Stimulated activated effector memory CD8-positive, alpha-beta T cell treated with anti-CD3 and anti-CD28 coated beads, Interleukin-12 subunit alpha, Interleukin-12 subunit beta, amount 100 ng/mL, for 72 hours (primary cell): Measurements from ENCODE around the gene GRIN2A.

Source experiments
- ATAC-seq: fragments of 150-1000 bp; cut with Tn5 transposase; 2 replicates; pipeline ENCODE4 v1.10.0; 2021
- DNase-seq, 2 donors: peaks; one replicate each; pipeline ENCODE4 v3.0.0; 2021 to 2022; ENCODE audit warnings: low spot score in 2 of 2
- H3K27ac Mint-ChIP-seq: one replicate; pipeline ENCODE4 v1.8.0; 2022; ENCODE audit warnings: mild to moderate bottlenecking, mixed read lengths
- H3K36me3 Mint-ChIP-seq: one replicate; pipeline ENCODE4 v1.8.0; 2022; ENCODE audit warnings: mild to moderate bottlenecking, mixed read lengths
- H3K4me1 Mint-ChIP-seq: one replicate; pipeline ENCODE4 v1.8.0; 2022; ENCODE audit warnings: mixed read lengths
- H3K4me3 Mint-ChIP-seq: one replicate; pipeline ENCODE4 v1.8.0; 2022; ENCODE audit warnings: mild to moderate bottlenecking, mixed read lengths
- H3K9me3 Mint-ChIP-seq: one replicate; pipeline ENCODE4 v1.8.0; 2022; ENCODE audit warnings: mixed read lengths

GRIN2A gene

DNA sequence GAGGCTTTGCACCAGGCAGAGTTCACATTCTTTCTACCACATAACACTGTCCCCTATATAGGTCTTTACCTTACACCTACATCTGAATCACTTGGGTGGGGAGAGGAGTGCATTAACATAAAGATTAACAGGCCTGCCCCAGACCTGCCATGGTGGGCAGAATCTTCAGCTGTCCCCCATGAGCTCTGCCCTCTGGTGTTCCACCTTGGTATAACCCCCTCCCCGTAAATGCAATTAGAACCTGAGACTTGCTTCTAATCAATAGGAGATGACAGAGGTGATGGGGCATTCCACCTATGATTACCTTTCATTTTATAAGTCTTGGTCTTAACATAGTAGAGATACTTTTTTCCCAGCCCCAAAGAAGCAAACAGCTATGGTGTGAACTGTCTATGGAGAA is 20.4 kb upstream of the GRIN2A start:
- ATAC-seq (no peak), DNase-seq (no peak)
- Mint-ChIP-seq H3K4me3 (no peak overlapping the region), H3K9me3 (no peaks in the 10 kb centered on the region), H3K36me3 (no peaks in the 10 kb centered on the region), H3K27ac (no peak overlapping the region), H3K4me1 (no peaks in the 10 kb centered on the region)

DNA sequence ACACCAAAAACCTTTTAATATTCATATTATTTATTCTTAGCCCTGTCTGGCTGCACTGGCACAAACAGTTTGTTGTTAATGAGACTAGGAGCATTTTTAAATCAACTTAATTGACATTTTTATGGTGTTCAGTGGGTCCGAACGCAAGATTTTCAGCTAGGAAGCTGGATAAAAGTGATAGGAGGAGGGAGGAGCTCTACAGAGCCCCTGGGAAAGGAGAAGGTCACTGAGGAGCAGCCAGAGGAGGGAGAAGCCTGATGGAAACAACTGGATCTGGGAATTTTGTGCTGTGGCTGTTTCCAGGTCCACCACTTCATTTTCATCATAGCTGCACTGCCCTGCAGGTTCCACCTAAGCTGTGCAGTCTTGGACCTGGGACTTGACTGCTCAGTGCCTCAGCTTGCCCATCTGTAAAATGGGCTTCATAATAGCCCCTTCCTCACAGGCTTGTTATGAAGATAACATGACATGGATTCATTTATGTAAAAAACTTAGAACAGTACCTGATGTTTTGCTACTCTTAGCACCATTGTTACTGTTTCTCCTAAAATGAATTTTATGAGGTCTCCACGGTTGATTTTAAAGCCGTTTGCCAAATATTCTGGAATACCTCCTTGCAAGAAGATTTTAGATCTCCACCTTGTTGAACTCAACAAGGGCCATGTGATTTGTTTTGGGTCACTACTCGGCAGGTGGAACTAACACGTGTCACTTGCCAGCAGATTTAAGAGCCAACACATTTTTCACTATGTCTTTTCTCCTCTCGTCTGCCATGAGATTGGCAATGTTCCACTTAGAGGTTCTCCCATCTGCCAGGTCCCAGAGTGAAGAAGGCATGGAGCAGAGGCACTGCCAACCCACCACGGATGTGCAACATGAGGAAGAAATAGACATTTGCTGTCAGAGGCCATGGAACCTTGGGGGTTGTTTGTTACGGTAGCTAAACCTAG is 18.7 kb upstream of the GRIN2A start:
- DNase-seq (no peak), ATAC-seq (no peak)
- Mint-ChIP-seq H3K4me1 (no peaks in the 10 kb centered on the region), H3K27ac (no peak overlapping the region), H3K36me3 (no peaks in the 10 kb centered on the region), H3K4me3 (no peak overlapping the region), H3K9me3 (no peaks in the 10 kb centered on the region)

DNA sequence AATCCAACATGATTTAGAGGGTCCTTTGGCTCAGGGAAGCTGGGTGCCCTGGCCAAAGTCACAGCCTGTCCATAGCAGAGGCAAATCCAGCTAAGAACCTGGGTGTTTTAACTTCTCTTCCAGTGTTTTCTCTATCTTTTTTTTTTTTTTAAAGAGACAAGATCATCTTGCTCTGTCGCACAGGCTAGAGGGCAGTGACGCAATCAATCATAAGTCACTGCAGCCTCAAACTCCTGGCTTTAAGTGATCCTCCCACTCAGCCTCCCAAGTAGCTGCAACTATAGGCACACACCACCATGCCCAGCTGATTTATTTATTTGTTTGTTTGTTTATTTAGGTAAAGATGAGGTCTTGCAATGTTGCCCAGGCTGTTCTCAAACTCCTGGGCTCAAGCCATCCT is 14.8 kb upstream of the GRIN2A start:
- ATAC-seq = no peak
- no peak overlapping the region for H3K4me3 Mint-ChIP-seq
- no peaks in the 10 kb centered on the region for H3K4me1 Mint-ChIP-seq
- H3K27ac Mint-ChIP-seq = no peak overlapping the region
- H3K9me3 Mint-ChIP-seq = no peaks in the 10 kb centered on the region
- no peaks in the 10 kb centered on the region for H3K36me3 Mint-ChIP-seq
- no peak for DNase-seq

DNA sequence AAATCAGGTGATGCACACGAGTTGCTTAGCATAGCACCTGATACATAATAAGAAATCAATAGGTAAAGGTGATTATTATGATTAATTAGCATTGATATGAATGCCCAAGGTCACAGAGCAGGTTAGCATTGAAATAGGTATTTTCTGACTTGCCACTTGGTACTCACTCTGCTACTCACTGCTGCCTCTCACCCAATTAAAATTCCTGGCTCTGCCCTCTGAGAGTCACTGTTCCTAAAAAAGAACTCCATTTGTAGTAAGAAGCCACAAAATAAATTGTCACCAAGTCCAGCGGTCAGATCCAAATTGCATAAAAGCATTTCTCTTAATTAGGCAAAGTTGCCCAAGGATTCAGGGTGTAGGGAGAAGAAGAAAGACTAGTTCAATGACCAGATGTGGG is 8.9 kb upstream of the GRIN2A start:
- no peaks in the 10 kb centered on the region for H3K4me1 Mint-ChIP-seq
- H3K36me3 Mint-ChIP-seq = no peaks in the 10 kb centered on the region
- DNase-seq = no peak
- no peaks in the 10 kb centered on the region for H3K9me3 Mint-ChIP-seq
- no peak overlapping the region for H3K4me3 Mint-ChIP-seq
- no peak for ATAC-seq
- no peak overlapping the region for H3K27ac Mint-ChIP-seq

DNA sequence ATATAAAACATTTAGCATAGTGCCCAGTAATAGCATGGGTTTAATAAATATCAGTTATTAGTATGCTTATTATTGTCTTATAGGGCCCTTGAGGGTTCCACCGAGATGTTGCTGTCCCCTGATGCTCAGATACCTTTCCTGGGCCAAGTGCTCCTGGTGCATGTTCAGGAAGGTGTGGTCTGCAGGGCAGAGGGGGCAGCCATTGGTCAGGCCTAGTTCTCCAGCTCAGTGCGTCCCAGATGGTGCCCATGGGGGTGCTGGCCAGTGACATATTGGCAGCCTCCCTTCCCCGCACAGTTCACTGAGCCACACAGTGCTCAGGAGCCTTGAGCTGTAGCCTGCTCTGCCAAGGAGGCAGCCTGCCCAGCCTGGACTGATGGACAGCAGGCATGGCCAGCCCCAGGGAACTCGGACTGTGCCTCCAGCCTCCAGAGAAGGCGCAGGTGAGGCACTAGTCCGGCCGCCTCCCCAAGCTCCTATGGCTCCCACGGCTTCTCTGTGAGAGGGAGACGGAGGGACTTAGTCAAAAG is 7.7 kb upstream of the GRIN2A start:
- H3K4me1 Mint-ChIP-seq = no peaks in the 10 kb centered on the region
- H3K4me3 Mint-ChIP-seq = no peak overlapping the region
- no peaks in the 10 kb centered on the region for H3K9me3 Mint-ChIP-seq
- DNase-seq = no peak
- ATAC-seq = peak; percentile 36
- H3K27ac Mint-ChIP-seq = no peak overlapping the region
- no peaks in the 10 kb centered on the region for H3K36me3 Mint-ChIP-seq

DNA sequence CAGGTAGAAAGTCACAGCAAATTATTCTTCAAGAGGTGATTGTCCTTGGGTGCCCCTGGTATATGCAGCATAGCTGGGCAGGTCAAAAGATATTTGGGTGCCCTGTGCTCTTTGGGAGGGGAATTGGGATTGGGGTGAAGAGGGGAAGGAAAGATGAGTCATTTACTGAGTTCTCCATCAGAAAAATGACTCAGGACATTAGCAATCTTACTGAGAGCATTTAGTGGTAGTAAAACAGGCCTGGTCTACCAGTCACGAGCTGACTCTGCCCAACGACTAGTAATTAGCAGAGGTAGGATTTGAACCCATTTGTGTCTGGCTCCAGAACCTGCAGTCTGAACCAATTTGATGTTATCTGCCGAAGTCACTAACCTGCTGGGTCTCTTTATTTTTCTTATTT is 6.0 kb upstream of the GRIN2A start:
- ATAC-seq (no peak), DNase-seq (no peak)
- Mint-ChIP-seq H3K27ac (no peak overlapping the region), H3K36me3 (no peaks in the 10 kb centered on the region), H3K9me3 (no peaks in the 10 kb centered on the region), H3K4me3 (no peak overlapping the region), H3K4me1 (peaks cover 5% of the 10 kb centered on the region)

DNA sequence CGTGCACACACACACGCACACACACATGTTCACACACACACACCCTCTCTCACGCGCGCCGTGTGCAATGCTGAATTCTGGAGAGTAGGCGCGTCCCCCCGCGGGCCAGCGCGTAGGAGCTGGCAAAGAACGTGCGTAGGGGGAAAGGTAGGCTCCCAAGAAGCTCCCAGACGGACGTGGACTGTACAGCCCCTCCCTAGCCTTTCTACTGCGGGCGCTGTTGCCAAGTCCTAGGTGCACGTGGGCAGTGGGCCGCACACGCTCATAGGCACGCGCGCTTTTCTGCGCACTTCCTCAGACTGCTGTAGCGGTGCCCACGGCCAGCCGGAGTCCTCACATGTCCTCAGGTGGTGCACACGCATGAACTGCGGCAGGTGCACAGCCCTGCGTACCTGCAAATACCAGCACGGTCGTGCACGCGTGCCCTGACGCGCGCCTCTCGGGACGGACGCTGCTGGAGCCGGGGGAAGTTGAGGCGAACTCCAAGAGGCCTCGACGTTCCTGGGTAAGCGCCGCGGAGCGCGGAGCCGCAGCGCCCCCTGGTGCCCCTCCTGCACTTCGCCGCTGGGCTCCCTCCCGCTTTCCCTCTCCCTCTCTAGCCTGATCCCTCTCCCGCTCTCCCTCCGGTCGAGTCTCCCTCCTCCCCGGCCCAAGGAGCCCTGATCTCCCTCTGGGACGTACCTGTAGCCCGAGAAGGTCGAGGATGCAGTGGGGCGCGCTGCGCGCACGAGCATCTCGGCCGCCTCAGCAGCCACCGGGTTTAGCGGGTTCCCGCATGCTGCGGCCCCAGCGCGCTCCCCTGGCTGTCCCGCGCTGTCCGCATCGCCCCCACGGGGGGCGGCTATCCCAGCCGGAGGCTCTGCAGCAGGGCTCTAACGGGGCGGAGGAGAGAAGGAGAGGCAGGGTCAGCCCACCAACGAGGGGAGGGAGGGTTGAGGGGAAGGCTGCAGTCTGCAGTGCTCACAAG is 749 bp downstream of the GRIN2A start:
- Mint-ChIP-seq H3K4me3 (peak overlapping the region; percentile 9), H3K36me3 (no peaks in the 10 kb centered on the region), H3K4me1 (peaks cover 15% of the 10 kb centered on the region), H3K9me3 (no peaks in the 10 kb centered on the region), H3K27ac (no peak overlapping the region)
- peak; percentile 30 to 62 for DNase-seq
- peak; percentile 50 for ATAC-seq

DNA sequence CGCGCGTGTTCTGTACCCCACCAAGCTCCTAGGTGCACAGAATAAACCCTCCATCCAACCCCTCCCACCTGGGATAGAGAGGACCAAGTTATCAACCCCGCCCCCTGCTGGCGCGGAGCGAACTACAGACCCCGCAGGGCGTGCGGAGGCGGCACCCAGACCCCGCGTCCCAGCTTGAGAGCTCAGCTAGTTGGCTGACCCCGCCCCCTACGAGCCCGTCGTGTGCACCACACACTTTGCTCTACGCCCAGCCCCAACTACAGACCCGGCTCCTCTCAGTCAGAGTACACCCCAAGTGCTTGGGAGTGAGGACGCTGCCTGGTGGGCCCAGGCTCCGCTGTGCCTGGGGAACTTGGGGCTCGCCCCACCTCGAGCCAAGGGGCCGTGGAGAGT is 1.5 kb downstream of the GRIN2A start:
- DNase-seq (no peak), ATAC-seq (peak; percentile 20)
- Mint-ChIP-seq H3K4me3 (peak overlapping the region; percentile 9), H3K9me3 (no peaks in the 10 kb centered on the region), H3K4me1 (peaks cover 15% of the 10 kb centered on the region), H3K36me3 (no peaks in the 10 kb centered on the region), H3K27ac (no peak overlapping the region)

DNA sequence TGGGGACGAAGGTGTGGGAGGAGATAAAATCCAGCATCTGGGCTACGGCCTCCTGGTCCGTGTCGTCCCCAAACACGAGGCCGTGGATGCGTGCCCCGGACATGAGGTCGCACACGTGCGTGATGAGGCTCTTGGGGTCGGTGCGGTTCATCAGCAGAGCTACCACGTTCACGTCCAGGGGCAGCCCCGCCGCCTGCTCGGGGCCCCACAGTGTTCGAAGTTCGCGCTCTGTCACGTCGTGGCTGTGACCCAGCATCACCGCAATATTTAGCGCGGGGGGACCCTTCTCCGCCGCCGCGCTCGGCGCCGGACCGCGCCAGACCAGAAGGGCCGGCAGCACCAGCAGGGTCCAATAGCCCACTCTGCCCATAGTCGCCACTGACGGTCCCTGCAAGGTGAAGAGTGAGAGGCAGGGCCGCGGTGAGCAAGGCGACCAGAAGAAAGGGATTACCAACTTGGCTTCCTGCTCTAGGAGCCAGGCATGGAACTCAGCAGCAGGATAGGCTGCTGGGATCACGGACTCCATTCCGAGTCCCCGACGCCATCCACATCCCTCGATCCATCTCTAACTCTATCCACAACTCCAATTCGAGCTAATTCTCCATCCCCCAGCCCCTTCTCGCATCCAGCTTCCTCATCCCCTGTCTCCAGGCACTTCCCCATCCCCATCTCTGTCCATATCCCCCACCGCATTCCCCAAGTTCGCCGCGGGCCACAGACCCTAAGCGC is 2.0 kb downstream of the GRIN2A start:
- Mint-ChIP-seq H3K9me3 (no peaks in the 10 kb centered on the region), H3K4me1 (peaks cover 15% of the 10 kb centered on the region), H3K4me3 (no peak overlapping the region), H3K36me3 (no peaks in the 10 kb centered on the region), H3K27ac (no peak overlapping the region)
- ATAC-seq (no peak), DNase-seq (no peak)

DNA sequence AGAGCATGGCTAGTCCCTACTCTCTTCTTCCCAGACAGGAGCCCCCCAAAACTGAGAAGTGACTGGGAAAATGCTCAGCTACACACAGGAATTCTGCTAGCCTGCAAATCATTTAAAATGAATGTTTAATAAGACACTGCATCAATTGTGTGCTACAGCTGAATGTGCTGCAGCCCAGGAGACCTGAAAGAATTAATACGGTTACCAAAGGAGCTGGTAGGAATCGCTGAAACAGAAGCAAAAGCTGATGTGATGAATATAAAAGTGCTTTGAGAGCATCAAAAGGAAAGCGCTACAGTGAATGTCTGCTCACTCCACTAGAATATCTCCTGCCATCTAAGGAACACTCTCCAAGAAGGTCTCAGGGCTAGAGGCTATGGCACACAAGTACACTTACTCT is 3.7 kb downstream of the GRIN2A start:
- H3K4me1 Mint-ChIP-seq = peaks cover 13% of the 10 kb centered on the region
- H3K9me3 Mint-ChIP-seq = no peaks in the 10 kb centered on the region
- H3K27ac Mint-ChIP-seq = no peak overlapping the region
- no peak overlapping the region for H3K4me3 Mint-ChIP-seq
- ATAC-seq (no peak), DNase-seq (no peak)
- no peaks in the 10 kb centered on the region for H3K36me3 Mint-ChIP-seq

DNA sequence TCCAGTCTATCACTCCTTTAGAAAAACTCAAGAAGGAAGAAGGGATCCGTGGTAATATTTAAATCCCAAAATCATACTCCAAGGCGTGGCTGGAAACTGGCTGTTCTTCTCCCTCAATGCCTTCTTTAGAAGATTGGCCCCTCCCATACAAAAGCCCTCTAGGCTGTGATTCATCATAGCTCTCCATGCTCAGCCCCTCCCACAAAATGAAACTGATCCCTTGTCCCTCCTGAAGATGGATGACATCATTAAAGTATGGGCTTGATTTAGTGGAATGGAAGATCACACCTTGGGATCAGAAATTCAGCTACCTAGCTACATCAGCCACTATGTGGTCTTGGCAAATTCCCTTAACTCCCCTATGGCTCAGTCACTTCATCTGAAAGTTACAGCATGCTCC is 4.1 kb downstream of the GRIN2A start:
- H3K36me3 Mint-ChIP-seq = no peaks in the 10 kb centered on the region
- DNase-seq = no peak
- no peak for ATAC-seq
- H3K4me3 Mint-ChIP-seq = no peak overlapping the region
- peaks cover 10% of the 10 kb centered on the region for H3K4me1 Mint-ChIP-seq
- H3K9me3 Mint-ChIP-seq = no peaks in the 10 kb centered on the region
- H3K27ac Mint-ChIP-seq = no peak overlapping the region

DNA sequence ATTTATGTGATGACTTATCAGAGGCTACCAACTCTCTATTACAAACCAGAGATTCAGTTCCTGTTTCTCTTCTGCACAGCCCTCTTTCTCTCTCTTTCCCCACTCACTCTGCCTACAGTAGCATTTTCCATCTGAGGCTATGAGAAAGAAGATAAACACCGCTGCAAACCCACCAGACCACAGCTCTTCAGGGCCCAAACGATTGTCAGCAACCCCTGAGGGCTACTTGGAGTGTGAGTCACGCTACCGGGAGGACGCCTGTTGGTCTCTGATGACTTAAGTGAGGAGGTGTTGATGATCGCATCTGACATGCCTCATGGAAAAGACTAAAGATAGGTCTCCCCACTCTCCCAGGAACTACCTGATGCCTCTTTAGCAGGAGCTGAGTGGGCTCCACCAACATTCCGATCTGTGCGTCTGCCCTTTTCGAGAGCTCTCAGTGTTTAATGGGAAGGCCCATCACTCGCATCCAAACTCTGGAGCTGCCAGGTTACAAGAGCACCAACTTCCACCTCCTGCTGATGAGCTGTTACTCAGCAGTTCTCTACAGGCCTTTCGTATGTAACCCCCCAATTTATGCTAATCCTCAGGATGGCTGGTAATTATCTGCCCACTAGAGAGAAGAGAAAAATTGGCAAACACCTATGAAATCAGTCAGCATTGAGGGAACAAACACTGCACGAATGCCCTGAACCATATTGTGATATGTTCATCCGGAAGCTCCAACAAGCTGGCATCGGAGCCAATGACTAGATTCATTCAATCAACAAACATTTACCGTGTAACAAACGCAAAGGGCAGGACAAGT is 9.2 kb downstream of the GRIN2A start:
- peaks cover 6% of the 10 kb centered on the region for H3K9me3 Mint-ChIP-seq
- H3K27ac Mint-ChIP-seq = no peak overlapping the region
- H3K4me1 Mint-ChIP-seq = no peaks in the 10 kb centered on the region
- ATAC-seq (no peak), DNase-seq (no peak)
- H3K4me3 Mint-ChIP-seq = no peak overlapping the region
- no peaks in the 10 kb centered on the region for H3K36me3 Mint-ChIP-seq

DNA sequence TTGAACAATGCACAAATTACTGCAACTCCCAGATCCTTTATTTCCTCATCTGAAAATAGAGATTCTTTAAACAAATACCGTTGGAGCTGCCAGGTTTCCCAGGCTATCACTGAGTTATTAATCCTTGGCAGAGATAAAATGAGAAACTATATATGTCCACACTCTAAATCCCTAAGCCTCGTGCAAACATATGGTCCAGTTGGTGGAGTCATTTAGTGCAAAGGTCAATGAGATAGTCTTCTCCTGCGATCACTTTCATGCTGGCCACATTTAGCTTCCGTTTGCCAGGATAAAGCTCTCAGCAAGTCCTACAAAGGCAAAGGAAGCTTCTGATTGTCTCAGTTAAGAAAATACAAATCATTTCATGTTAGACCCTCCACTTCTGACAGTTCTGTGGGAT is 11.0 kb downstream of the GRIN2A start:
- H3K4me3 Mint-ChIP-seq = no peak overlapping the region
- ATAC-seq (no peak), DNase-seq (no peak)
- peaks cover 6% of the 10 kb centered on the region for H3K9me3 Mint-ChIP-seq
- no peak overlapping the region for H3K27ac Mint-ChIP-seq
- H3K36me3 Mint-ChIP-seq = no peaks in the 10 kb centered on the region
- H3K4me1 Mint-ChIP-seq = no peaks in the 10 kb centered on the region

DNA sequence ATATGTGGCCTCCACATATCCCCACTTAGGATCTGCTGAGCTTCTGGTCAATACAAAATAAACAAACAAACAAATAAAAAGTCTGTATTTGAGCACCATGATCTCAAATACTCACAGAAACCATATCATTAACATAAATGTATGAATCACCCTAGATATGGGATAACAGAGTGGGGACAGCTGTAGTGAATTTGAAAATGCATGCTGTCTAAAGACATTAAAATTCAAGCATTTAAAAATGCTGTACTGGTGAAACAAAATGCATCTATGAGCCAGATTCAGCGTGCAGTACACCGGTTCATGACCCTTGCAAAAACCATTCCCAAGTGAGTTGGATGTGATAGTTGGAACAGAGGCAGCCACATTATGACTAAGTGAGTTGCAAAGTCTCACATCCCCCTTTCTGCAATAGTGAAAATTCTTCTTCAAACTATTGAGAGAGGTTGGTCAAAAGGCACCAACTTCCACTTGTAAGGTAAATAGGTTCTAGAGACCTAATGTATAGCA is 12.3 kb downstream of the GRIN2A start:
- no peaks in the 10 kb centered on the region for H3K4me1 Mint-ChIP-seq
- H3K4me3 Mint-ChIP-seq = no peak overlapping the region
- DNase-seq (no peak), ATAC-seq (no peak)
- H3K36me3 Mint-ChIP-seq = no peaks in the 10 kb centered on the region
- no peak overlapping the region for H3K27ac Mint-ChIP-seq
- peaks cover 6% of the 10 kb centered on the region for H3K9me3 Mint-ChIP-seq
